DND-41 (cell line): ENCODE results near the gene BMPR1A.

ENCODE experiments used
- ATAC-seq: fragments of 200-7000 bp; cut with Tn5 transposase; 3 replicates; pipeline ENCODE4 v1.9.1; 2021; ENCODE audit warnings: low read depth; ENCODE audit not compliant: insufficient read depth
- DNase-seq: peaks from one replicate; pipeline ENCODE4 v3.0.0-alpha.2; 2020
- H2AFZ ChIP-seq: 2 replicates; pipeline ENCODE4 v1.6.0; 2012; ENCODE audit warnings: low read depth, low read length
- H3K27ac ChIP-seq: 2 replicates; pipeline ENCODE4 v1.5.1; 2012; ENCODE audit warnings: low read length, inconsistent platforms
- H3K27me3 ChIP-seq: fragments of 200-600 bp; sonication (generic); 2 replicates; pipeline ENCODE4 v1.6.0; 2012; ENCODE audit warnings: low read length, mild to moderate bottlenecking, inconsistent platforms; ENCODE audit not compliant: insufficient read depth, poor library complexity
- H3K36me3 ChIP-seq: 2 replicates; pipeline ENCODE4 v1.5.1; 2012; ENCODE audit warnings: low read length, inconsistent platforms; ENCODE audit not compliant: insufficient read depth
- H3K4me1 ChIP-seq: 2 replicates; pipeline ENCODE4 v1.5.1; 2012; ENCODE audit warnings: mild to moderate bottlenecking, low read length; ENCODE audit not compliant: insufficient read depth
- H3K4me2 ChIP-seq: 2 replicates; pipeline ENCODE4 v1.6.0; 2012; ENCODE audit warnings: mild to moderate bottlenecking, moderate library complexity, low read length, inconsistent platforms; ENCODE audit not compliant: insufficient read depth
- H3K4me3 ChIP-seq, 2 experiments: fragments of 200-600 bp in 1 of 2; shearing (Covaris generic) in 1 of 2; 2 replicates each; pipeline ENCODE4 v1.5.1; 2012 to 2016; ENCODE audit warnings: inconsistent platforms in 2 of 2, low read length in 2 of 2, mild to moderate bottlenecking in 2 of 2, low read depth in 1 of 2, moderate library complexity in 1 of 2
- H3K79me2 ChIP-seq: 2 replicates; pipeline ENCODE4 v1.6.0; 2012; ENCODE audit warnings: low read length, inconsistent platforms; ENCODE audit not compliant: insufficient read depth
- H3K9ac ChIP-seq: 2 replicates; pipeline ENCODE4 v1.6.0; 2012; ENCODE audit warnings: low read depth, mild to moderate bottlenecking, inconsistent platforms, low read length, moderate library complexity
- H3K9me3 ChIP-seq: 2 replicates; pipeline ENCODE4 v1.5.1; 2012; ENCODE audit warnings: low read length, moderate library complexity, mild to moderate bottlenecking, inconsistent platforms; ENCODE audit not compliant: insufficient read depth, severe bottlenecking
- H4K20me1 ChIP-seq: 2 replicates; pipeline ENCODE4 v1.6.0; 2012; ENCODE audit warnings: low read length; ENCODE audit not compliant: insufficient read depth
- EZH2 ChIP-seq: IDR thresholded peaks from 3 replicates; pipeline ENCODE4 v1.6.1; 2012; ENCODE audit warnings: borderline replicate concordance, low read depth, mild to moderate bottlenecking, moderate library complexity, low read length, inconsistent platforms; ENCODE audit not compliant: severe bottlenecking
- TF ChIP-seq, protein P1 (sequence below): IDR thresholded peaks from 2 replicates; pipeline ENCODE4 v1.5.1; 2012; ENCODE audit warnings: borderline replicate concordance, low read length, moderate library complexity, mild to moderate bottlenecking; ENCODE audit not compliant: poor library complexity, severe bottlenecking; ENCODE audit errors: extremely low read depth

Gene BMPR1A

DNA sequence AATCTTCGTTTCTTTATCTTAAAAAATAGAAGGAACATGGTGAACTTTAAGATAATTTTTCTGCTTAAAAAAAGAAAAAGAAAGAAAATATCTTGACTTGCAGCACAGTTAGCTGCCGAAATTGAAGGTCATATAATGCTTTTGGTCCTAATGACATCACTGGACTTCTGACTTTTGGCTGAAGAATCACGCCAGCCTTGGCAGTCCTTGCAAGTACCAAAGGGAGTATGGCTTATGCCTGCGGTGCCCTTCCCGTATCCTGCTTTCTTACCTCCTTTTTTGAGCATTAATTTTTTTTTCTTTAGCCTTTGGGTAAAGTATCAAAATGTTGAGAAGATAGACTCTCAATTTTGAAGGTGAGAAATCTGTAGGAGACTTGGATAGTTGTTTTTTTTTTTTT is 7.0 kb downstream of the BMPR1A start:
- no peak overlapping the region for H3K9ac ChIP-seq
- TF ChIP-seq EZH2 = no peak
- TF ChIP-seq, protein P1, sequence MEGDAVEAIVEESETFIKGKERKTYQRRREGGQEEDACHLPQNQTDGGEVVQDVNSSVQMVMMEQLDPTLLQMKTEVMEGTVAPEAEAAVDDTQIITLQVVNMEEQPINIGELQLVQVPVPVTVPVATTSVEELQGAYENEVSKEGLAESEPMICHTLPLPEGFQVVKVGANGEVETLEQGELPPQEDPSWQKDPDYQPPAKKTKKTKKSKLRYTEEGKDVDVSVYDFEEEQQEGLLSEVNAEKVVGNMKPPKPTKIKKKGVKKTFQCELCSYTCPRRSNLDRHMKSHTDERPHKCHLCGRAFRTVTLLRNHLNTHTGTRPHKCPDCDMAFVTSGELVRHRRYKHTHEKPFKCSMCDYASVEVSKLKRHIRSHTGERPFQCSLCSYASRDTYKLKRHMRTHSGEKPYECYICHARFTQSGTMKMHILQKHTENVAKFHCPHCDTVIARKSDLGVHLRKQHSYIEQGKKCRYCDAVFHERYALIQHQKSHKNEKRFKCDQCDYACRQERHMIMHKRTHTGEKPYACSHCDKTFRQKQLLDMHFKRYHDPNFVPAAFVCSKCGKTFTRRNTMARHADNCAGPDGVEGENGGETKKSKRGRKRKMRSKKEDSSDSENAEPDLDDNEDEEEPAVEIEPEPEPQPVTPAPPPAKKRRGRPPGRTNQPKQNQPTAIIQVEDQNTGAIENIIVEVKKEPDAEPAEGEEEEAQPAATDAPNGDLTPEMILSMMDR = no peak
- H2AFZ ChIP-seq = no peak overlapping the region
- no peak overlapping the region for H3K27ac ChIP-seq
- H3K4me1 ChIP-seq = peaks cover 7% of the 10 kb centered on the region
- H3K4me2 ChIP-seq = no peak overlapping the region
- no peak for ATAC-seq
- peaks cover 9% of the 10 kb centered on the region; the same call in 1 of the 2 replicates for H4K20me1 ChIP-seq
- no peaks in the 10 kb centered on the region for H3K27me3 ChIP-seq
- no peaks in the 10 kb centered on the region for H3K36me3 ChIP-seq
- H3K9me3 ChIP-seq = no peaks in the 10 kb centered on the region
- H3K79me2 ChIP-seq = peaks cover 60% of the 10 kb centered on the region
- no peak overlapping the region for H3K4me3 ChIP-seq
- DNase-seq = no peak

- H3K9ac ChIP-seq = no peak overlapping the region
- DNase-seq (no peak), ATAC-seq (no peak)
- H4K20me1 ChIP-seq = peaks cover 21% of the 10 kb centered on the region; the same call in 1 of the 2 replicates
- no peak overlapping the region for H3K4me3 ChIP-seq
- H3K79me2 ChIP-seq = peaks cover 52% of the 10 kb centered on the region
- no peaks in the 10 kb centered on the region for H3K27me3 ChIP-seq
- no peak for TF ChIP-seq EZH2
- H3K4me2 ChIP-seq = no peak overlapping the region
- H3K9me3 ChIP-seq = no peaks in the 10 kb centered on the region
- H2AFZ ChIP-seq = no peak overlapping the region
- H3K4me1 ChIP-seq = no peaks in the 10 kb centered on the region
- H3K36me3 ChIP-seq = no peaks in the 10 kb centered on the region
- H3K27ac ChIP-seq = no peak overlapping the region
These were observed 9.1 kb downstream of the BMPR1A start for GRCh38 chr10:86765548-86765947.

DNA sequence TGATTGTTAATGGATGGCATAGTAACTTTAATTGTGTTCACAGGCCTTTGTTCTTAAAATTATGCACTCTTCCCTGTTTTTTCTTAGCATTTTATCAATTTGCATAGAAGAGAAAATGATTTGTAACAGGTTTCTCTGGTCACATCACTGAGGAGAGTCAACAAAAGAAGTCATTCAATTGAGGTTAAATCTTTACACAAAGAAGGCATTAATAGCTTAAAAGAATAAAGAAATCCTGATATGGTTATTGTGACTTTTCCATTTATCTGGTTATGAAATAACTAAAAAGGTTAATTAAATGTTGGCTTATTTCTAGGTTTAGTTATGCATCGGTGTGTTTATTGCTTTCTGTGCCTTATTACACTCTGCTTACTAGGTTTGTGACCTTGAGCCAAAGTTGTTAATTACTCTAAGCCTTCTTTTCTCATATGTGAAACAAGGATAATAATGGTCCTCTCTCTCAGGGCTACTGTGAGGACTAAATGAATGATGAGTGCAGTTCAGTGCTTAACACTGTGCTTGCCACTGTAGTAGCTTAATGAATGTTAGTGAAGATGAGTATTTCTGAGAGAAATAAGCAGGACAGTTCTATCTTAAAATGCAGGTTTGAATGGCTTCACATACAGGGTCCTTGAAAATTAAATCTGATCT is 12.1 kb downstream of the BMPR1A start:
- Histone ChIP-seq H2AFZ (no peak overlapping the region), H3K27ac (no peak overlapping the region), H4K20me1 (peaks cover 15% of the 10 kb centered on the region; the same call in 1 of the 2 replicates), H3K9ac (no peak overlapping the region), H3K4me3 (no peak overlapping the region), H3K4me2 (no peak overlapping the region), H3K9me3 (no peaks in the 10 kb centered on the region), H3K36me3 (no peaks in the 10 kb centered on the region), H3K79me2 (peaks cover 28% of the 10 kb centered on the region), H3K4me1 (no peaks in the 10 kb centered on the region), H3K27me3 (no peaks in the 10 kb centered on the region)
- ATAC-seq = no peak
- DNase-seq = no peak
- TF ChIP-seq, protein P1 = no peak
- no peak for TF ChIP-seq EZH2

DNA sequence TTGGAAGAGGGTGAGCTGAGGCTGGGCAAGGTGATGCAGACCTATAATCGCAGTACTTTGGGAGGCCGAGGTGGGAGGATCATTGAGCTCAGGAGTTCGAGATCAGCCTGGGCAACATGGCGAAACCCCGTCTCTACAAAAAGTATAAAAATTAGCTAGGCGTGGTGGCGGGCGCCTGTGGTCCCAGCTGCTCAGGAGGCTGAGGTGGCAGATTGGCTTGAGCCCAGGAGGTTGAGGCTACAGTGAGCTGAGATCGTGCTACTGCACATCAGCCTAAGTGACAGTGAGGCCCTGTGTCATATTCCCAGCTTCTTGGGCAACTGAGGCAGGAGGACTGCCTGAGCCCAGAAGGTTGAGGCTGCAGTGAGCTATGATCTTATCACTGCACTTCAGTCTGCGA is 13.6 kb downstream of the BMPR1A start:
- Histone ChIP-seq H3K9ac (no peak overlapping the region), H3K4me1 (no peaks in the 10 kb centered on the region), H3K27ac (no peak overlapping the region), H3K4me2 (no peak overlapping the region), H3K79me2 (peaks cover 24% of the 10 kb centered on the region), H3K9me3 (no peaks in the 10 kb centered on the region), H4K20me1 (peaks cover 15% of the 10 kb centered on the region; the same call in 1 of the 2 replicates), H3K36me3 (no peaks in the 10 kb centered on the region), H3K4me3 (no peak overlapping the region), H3K27me3 (no peaks in the 10 kb centered on the region), H2AFZ (no peak overlapping the region)
- DNase-seq (no peak), ATAC-seq (no peak)
- TF ChIP-seq, protein P1 = no peak
- TF ChIP-seq EZH2 = no peak
